SU-DHL-6 (cell line): ENCODE measurements around the gene ABHD16A.
A peak's percentile ranks its signal among the peaks of the same experiment; 100 is the strongest.

Source experiments
- H2AFZ ChIP-seq: fragments of 200-600 bp; sonication (generic); 2 replicates; pipeline ENCODE4 v1.6.1; 2014; ENCODE audit warnings: low read depth, mild to moderate bottlenecking, moderate library complexity, mixed read lengths, antibody characterized with exemption, low read length; ENCODE audit not compliant: severe bottlenecking
- H3F3A ChIP-seq: fragments of 200-600 bp; shearing (Covaris generic); 2 replicates; pipeline ENCODE4 v1.6.0; 2016; ENCODE audit warnings: antibody characterized with exemption, mild to moderate bottlenecking; ENCODE audit not compliant: insufficient read depth
- H3K27ac ChIP-seq: fragments of 200-600 bp; sonication (generic); 2 replicates; pipeline ENCODE4 v1.5.1; 2016; ENCODE audit warnings: low read depth, mild to moderate bottlenecking, low read length, moderate library complexity, mixed read lengths
- H3K27me3 ChIP-seq: fragments of 200-600 bp; sonication (generic), shearing (Covaris generic); 2 replicates; pipeline ENCODE4 v1.6.0; 2014; ENCODE audit warnings: mild to moderate bottlenecking, low read length
- H3K36me3 ChIP-seq: fragments of 200-600 bp; sonication (generic); 2 replicates; pipeline ENCODE4 v1.6.1; 2014; ENCODE audit warnings: mild to moderate bottlenecking, low read length, mixed read lengths
- H3K4me2 ChIP-seq: fragments of 300-600, 200-600 bp; shearing (Covaris generic), sonication (generic); 2 replicates; pipeline ENCODE4 v1.6.0; 2014; ENCODE audit warnings: low read length, low read depth, mild to moderate bottlenecking; ENCODE audit not compliant: poor library complexity, severe bottlenecking
- H3K4me3 ChIP-seq: fragments of 200-600 bp; sonication (generic); 2 replicates; pipeline ENCODE4 v1.5.1; 2014; ENCODE audit warnings: antibody characterized with exemption, low read length, mild to moderate bottlenecking, mixed read lengths; ENCODE audit not compliant: insufficient read depth, poor library complexity, severe bottlenecking
- H3K79me2 ChIP-seq: fragments of 200-600 bp; sonication (generic); 2 replicates; pipeline ENCODE4 v1.6.1; 2014; ENCODE audit warnings: mild to moderate bottlenecking, low read length, moderate library complexity; ENCODE audit not compliant: insufficient read depth
- H3K9ac ChIP-seq: fragments of 200-600 bp; sonication (generic); 2 replicates; pipeline ENCODE4 v1.7.0; 2014; ENCODE audit warnings: mild to moderate bottlenecking, low read length
- H3K9me2 ChIP-seq: fragments of 200-600 bp; sonication (generic); replicated peaks from 2 replicates; pipeline ENCODE4 v1.6.1; 2014; ENCODE audit warnings: low read length; ENCODE audit not compliant: insufficient read depth
- H3K9me3 ChIP-seq: fragments of 200-600 bp; sonication (generic); 2 replicates; pipeline ENCODE4 v1.6.1; 2014; ENCODE audit warnings: low read length, mixed read lengths; ENCODE audit not compliant: insufficient read depth
- H4K20me1 ChIP-seq: fragments of 200-600 bp; sonication (generic); 2 replicates; pipeline ENCODE4 v1.6.1; 2014; ENCODE audit warnings: low read depth, mild to moderate bottlenecking, antibody characterized with exemption, low read length, moderate library complexity, mixed read lengths
- EZH2phosphoT487 ChIP-seq: fragments of 200-600 bp; sonication (generic), shearing (Covaris generic); conservative IDR thresholded peaks from 2 replicates; pipeline ENCODE4 v1.6.1; 2018; ENCODE audit warnings: mild to moderate bottlenecking, antibody characterized with exemption, low read length, moderate library complexity, mixed read lengths
- TF ChIP-seq, protein P1 (sequence below): fragments of 200-600 bp; sonication (generic); IDR thresholded peaks from one replicate; pipeline ENCODE4 v1.5.1; 2017; ENCODE audit warnings: antibody characterized with exemption, mild to moderate bottlenecking, low read length, moderate library complexity; ENCODE audit not compliant: insufficient read depth, poor library complexity, severe bottlenecking

ABHD16A gene

DNA sequence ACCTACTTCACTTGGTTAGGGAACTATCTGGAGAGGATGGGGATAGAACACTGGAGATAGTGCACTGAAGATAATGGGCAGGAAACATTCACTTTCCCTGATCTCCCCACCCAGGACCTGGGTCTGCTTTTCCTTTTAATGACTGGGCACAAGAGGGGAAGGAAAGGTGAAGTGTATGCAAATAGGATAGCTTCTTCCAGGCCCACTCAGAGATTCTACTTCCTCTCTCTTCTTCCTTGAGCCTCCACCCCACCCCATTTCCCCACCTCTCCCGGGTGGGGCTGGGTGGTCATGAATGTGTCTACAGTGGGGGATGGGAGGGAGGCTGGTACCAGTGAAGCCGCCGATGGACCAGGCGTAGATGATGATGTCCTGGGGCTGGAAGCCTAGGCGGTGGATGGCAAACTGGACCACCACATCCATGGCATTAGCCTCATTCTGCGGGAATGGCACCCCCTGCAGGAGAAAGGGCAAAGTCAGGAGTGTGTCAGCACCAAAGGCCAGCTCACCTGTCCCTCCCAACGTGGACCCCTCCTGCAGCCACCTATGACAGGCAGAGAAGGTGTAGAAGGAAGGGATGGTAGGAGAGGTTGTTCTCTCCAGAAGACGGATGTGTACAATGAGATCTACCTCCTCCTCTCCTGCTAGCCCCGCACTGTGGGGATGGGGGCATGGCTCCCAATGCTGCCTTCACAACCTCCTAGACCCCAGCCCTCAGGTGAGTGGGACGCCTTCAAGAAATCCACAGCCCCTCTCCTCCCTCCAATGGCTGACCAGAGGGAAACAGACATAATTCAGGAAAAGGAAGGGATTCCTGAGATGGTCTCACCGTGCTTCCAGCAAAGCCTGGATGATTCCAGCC lies 13.6 kb downstream of the ABHD16A start:
- Histone ChIP-seq H3K27ac (no peak overlapping the region), H3K9me3 (no peaks in the 10 kb centered on the region), H3K27me3 (no peaks in the 10 kb centered on the region), H3K4me2 (no peak overlapping the region), H3K9ac (no peak overlapping the region), H3K4me3 (no peak overlapping the region), H3F3A (no peaks in the 10 kb centered on the region), H3K36me3 (no peaks in the 10 kb centered on the region), H4K20me1 (no peaks in the 10 kb centered on the region), H3K9me2 (no peaks in the 10 kb centered on the region), H3K79me2 (no peaks in the 10 kb centered on the region), H2AFZ (no peak overlapping the region)
- TF ChIP-seq, protein P1, sequence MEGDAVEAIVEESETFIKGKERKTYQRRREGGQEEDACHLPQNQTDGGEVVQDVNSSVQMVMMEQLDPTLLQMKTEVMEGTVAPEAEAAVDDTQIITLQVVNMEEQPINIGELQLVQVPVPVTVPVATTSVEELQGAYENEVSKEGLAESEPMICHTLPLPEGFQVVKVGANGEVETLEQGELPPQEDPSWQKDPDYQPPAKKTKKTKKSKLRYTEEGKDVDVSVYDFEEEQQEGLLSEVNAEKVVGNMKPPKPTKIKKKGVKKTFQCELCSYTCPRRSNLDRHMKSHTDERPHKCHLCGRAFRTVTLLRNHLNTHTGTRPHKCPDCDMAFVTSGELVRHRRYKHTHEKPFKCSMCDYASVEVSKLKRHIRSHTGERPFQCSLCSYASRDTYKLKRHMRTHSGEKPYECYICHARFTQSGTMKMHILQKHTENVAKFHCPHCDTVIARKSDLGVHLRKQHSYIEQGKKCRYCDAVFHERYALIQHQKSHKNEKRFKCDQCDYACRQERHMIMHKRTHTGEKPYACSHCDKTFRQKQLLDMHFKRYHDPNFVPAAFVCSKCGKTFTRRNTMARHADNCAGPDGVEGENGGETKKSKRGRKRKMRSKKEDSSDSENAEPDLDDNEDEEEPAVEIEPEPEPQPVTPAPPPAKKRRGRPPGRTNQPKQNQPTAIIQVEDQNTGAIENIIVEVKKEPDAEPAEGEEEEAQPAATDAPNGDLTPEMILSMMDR, result peak; percentile 71
- no peak for TF ChIP-seq EZH2phosphoT487

GRCh38 chr6:31687860-31688693 lies 15.0 kb downstream of the ABHD16A start:
- Histone ChIP-seq H4K20me1 (no peaks in the 10 kb centered on the region), H3K4me3 (no peak overlapping the region), H3K79me2 (no peaks in the 10 kb centered on the region), H2AFZ (no peak overlapping the region), H3F3A (no peaks in the 10 kb centered on the region), H3K9me2 (no peaks in the 10 kb centered on the region), H3K36me3 (no peaks in the 10 kb centered on the region), H3K4me2 (no peak overlapping the region), H3K9ac (no peak overlapping the region), H3K27me3 (no peaks in the 10 kb centered on the region), H3K27ac (no peak overlapping the region), H3K9me3 (no peaks in the 10 kb centered on the region)
- TF ChIP-seq, protein P1, result no peak
- no peak for TF ChIP-seq EZH2phosphoT487

GRCh38 chr6:31687321-31687720 lies 15.8 kb downstream of the ABHD16A start:
- H3K9ac ChIP-seq, result no peak overlapping the region
- no peaks in the 10 kb centered on the region for H3K79me2 ChIP-seq
- no peaks in the 10 kb centered on the region for H3F3A ChIP-seq
- H3K4me3 ChIP-seq, result no peak overlapping the region
- no peaks in the 10 kb centered on the region for H4K20me1 ChIP-seq
- H3K27me3 ChIP-seq, result no peaks in the 10 kb centered on the region
- H3K4me2 ChIP-seq, result no peak overlapping the region
- H2AFZ ChIP-seq, result no peak overlapping the region
- TF ChIP-seq EZH2phosphoT487, result no peak
- TF ChIP-seq, protein P1, result no peak
- no peaks in the 10 kb centered on the region for H3K9me3 ChIP-seq
- no peaks in the 10 kb centered on the region for H3K36me3 ChIP-seq
- no peak overlapping the region for H3K27ac ChIP-seq
- no peaks in the 10 kb centered on the region for H3K9me2 ChIP-seq
